Muscle of leg (tissue), 11 donors: ENCODE data around the gene PBX4. TPM values are rescaled to one million over a fixed set of nuclear protein-coding genes. Genes with fewer than 3 reads are reported as not detected.

Source experiments
- DNase-seq: peaks from one replicate; pipeline ENCODE4 v3.0.0; 2013
- H3K27ac ChIP-seq: one replicate; pipeline ENCODE4 v1.5.1; 2013; ENCODE audit warnings: mild to moderate bottlenecking, low read length, control low read depth
- H3K27me3 ChIP-seq: one replicate; pipeline ENCODE4 v1.6.1; 2013; ENCODE audit warnings: low read length; ENCODE audit not compliant: control insufficient read depth, insufficient read depth
- H3K36me3 ChIP-seq: one replicate; pipeline ENCODE4 v1.6.1; 2013; ENCODE audit warnings: low read length; ENCODE audit not compliant: control insufficient read depth, insufficient read depth
- H3K4me1 ChIP-seq: one replicate; pipeline ENCODE4 v1.6.1; 2013; ENCODE audit warnings: low read length; ENCODE audit not compliant: control insufficient read depth, insufficient read depth
- H3K4me3 ChIP-seq: one replicate; pipeline ENCODE4 v1.5.1; 2013; ENCODE audit warnings: low read length, control low read depth
- H3K9me3 ChIP-seq: replicated peaks from 2 replicates; pipeline ENCODE4 v1.6.1; 2013; ENCODE audit warnings: low read depth, low read length; ENCODE audit not compliant: control insufficient read depth
- WGBS: methylation state at CpG from one replicate; pipeline ENCODE4 v1.1.5; 2013; ENCODE audit warnings: missing lambda C conversion rate; ENCODE audit not compliant: insufficient coverage; 5-methylcytosine and 5-hydroxymethylcytosine counted together
- polyA plus RNA-seq, 8 donors: library from polyadenylated mRNA; unstranded; fragments of 120-200 nt; gene quantifications; one replicate each; pipeline versions ENCODE4 v1.2.1 to v1.2.3, GENCODE V29; 2013; ENCODE audit warnings: inconsistent platforms in 1 of 8, low replicate concordance in 1 of 8; ENCODE audit not compliant: insufficient read length in 8 of 8, insufficient read depth in 1 of 8
- total RNA-seq: library from RNA; stranded (reverse); fragments of 120-200 nt; gene quantifications from one replicate; pipeline ENCODE4 v1.2.4, GENCODE V29; 2013

The PBX4 gene
- total and polyA plus RNA-seq, 9 donors, result 1.5 to 3.1 (median 1.9) TPM

- Histone ChIP-seq H3K9me3 (no peaks in the 10 kb centered on the region), H3K27ac (no peak overlapping the region), H3K27me3 (no peaks in the 10 kb centered on the region), H3K4me1 (no peaks in the 10 kb centered on the region), H3K36me3 (no peaks in the 10 kb centered on the region), H3K4me3 (no peak overlapping the region)
- WGBS, result 90% methylated on average over 16 of the region's 16 CpGs
- DNase-seq, result no peak
Measured at GRCh38 chr19:19558636-19559035, 59.9 kb downstream of the PBX4 start.

GRCh38 chr19:19558055-19558454 lies 60.4 kb downstream of the PBX4 start:
- no peaks in the 10 kb centered on the region for H3K36me3 ChIP-seq
- no peak overlapping the region for H3K27ac ChIP-seq
- H3K4me1 ChIP-seq, result no peaks in the 10 kb centered on the region
- no peak for DNase-seq
- WGBS, result 67% methylated on average over 14 of the region's 15 CpGs
- no peak overlapping the region for H3K4me3 ChIP-seq
- H3K27me3 ChIP-seq, result no peaks in the 10 kb centered on the region
- no peaks in the 10 kb centered on the region for H3K9me3 ChIP-seq

GRCh38 chr19:19554074-19555023 lies 64.1 kb downstream of the PBX4 start:
- peaks cover 3% of the 10 kb centered on the region for H3K27me3 ChIP-seq
- WGBS, result 68% methylated on average over 25 of the region's 34 CpGs
- H3K36me3 ChIP-seq, result no peaks in the 10 kb centered on the region
- H3K27ac ChIP-seq, result no peak overlapping the region
- H3K4me3 ChIP-seq, result no peak overlapping the region
- peak; percentile 39 for DNase-seq
- H3K9me3 ChIP-seq, result peaks cover 5% of the 10 kb centered on the region
- peaks cover 16% of the 10 kb centered on the region for H3K4me1 ChIP-seq

DNA sequence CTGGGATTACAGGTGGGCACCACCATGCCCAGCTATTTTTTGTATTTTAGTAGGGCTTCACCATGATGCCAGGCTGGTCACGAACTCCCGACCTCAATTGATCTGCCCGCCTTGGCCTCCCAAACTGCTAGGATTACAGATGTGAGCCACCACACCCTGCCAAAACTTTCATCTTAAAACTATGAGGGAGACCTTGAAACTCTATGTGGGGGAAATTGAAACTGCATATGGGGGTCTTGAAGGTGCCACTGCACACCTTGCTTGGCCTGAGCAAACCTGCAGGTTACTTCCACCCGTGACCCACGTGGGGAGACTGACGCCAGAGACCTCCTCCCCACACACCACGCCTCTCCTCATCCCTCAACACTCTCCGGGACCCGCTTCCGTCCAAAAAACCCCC lies 64.8 kb downstream of the PBX4 start:
- no peak for DNase-seq

DNA sequence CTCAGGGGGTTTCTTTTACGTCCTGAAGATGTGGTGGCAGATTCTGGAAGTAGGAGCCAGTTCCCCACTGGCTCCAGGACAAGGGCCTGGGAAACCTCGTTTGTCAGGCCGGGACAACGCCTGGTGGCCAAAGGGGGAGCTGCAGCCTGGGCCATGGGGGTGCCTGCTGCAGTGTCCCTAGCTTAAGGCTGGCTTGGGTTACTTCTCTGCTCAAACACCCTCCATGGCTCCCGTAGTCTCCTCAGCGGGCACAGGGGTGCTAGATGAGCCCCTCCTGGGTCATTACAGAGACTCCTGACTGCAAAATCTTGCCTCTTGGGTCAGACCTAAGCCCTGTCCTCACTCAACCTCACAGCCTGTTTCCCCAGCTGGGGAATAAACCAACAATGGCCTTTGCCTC lies 65.7 kb downstream of the PBX4 start:
- WGBS, result 32% methylated on average over 6 of the region's 6 CpGs
- Histone ChIP-seq H3K4me3 (no peak overlapping the region), H3K36me3 (no peaks in the 10 kb centered on the region), H3K4me1 (peaks cover 16% of the 10 kb centered on the region), H3K27ac (no peak overlapping the region), H3K27me3 (peaks cover 13% of the 10 kb centered on the region), H3K9me3 (peaks cover 5% of the 10 kb centered on the region)
- peak; percentile 55 for DNase-seq

More for the DNA sequence above, 64.8 kb downstream of the PBX4 start:
- Histone ChIP-seq H3K4me1 (peaks cover 16% of the 10 kb centered on the region), H3K27ac (no peak overlapping the region), H3K27me3 (peaks cover 9% of the 10 kb centered on the region), H3K9me3 (peaks cover 5% of the 10 kb centered on the region), H3K36me3 (no peaks in the 10 kb centered on the region), H3K4me3 (no peak overlapping the region)
- 93% methylated on average over 3 of the region's 10 CpGs for WGBS

DNA sequence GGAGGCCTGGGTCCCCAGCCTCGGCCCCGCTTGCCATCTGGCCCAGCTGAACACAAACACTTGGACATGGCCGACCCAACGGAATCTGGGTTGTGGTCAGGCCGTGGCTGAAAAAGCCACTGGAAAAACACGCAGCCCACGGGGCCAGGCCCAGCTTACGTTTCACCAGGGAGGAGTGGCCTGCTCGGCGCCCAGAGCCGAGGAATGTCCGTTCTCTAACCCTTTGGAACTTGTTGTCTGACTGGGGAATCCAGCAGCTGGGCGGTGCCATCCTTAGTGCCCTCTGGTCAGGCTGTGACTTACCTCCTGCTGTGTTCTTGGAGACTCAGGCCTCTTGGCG lies 66.7 kb downstream of the PBX4 start:
- H3K9me3 ChIP-seq, result peaks cover 5% of the 10 kb centered on the region
- H3K27me3 ChIP-seq, result peaks cover 13% of the 10 kb centered on the region
- WGBS, result 27% methylated on average over 14 of the region's 14 CpGs
- peak overlapping the region; percentile 51 for H3K27ac ChIP-seq
- peak; percentile 73 for DNase-seq
- no peaks in the 10 kb centered on the region for H3K36me3 ChIP-seq
- H3K4me3 ChIP-seq, result no peak overlapping the region
- H3K4me1 ChIP-seq, result peaks cover 16% of the 10 kb centered on the region

GRCh38 chr19:19550972-19551852 lies 67.3 kb downstream of the PBX4 start:
- Histone ChIP-seq H3K4me1 (peaks cover 16% of the 10 kb centered on the region), H3K9me3 (peaks cover 5% of the 10 kb centered on the region), H3K4me3 (no peak overlapping the region), H3K27ac (peak overlapping the region; percentile 67), H3K36me3 (no peaks in the 10 kb centered on the region), H3K27me3 (peaks cover 13% of the 10 kb centered on the region)
- DNase-seq, result peak; percentile 69
- WGBS, result 46% methylated on average over 4 of the region's 10 CpGs

DNA sequence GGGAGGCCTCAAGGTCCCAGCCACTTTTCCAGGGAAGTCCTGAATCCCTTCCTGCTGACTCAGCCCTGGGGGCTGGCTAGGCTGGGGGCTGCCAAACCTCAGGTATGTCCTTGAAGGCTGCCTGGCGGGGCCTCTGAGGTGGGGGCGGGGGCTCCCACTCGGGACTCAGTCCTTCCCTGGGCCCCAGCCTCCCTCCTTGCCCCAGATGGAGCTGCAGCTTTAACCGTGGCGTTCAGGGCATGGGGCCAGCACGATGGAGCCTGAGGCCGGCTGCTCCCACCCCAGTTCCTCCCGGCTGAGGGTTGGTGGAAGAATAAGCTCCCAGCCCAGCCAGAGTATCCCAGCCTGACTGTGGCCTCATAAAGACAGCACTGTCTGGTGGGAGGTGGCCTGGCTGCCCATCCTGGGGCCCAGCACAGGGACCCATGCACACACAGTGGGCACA lies 68.0 kb downstream of the PBX4 start:
- DNase-seq, result peak; percentile 75
- H3K27ac ChIP-seq, result peak overlapping the region; percentile 67
- peaks cover 5% of the 10 kb centered on the region for H3K9me3 ChIP-seq
- H3K27me3 ChIP-seq, result peaks cover 13% of the 10 kb centered on the region
- peaks cover 16% of the 10 kb centered on the region for H3K4me1 ChIP-seq
- H3K4me3 ChIP-seq, result no peak overlapping the region
- H3K36me3 ChIP-seq, result no peaks in the 10 kb centered on the region
- 13% methylated on average over 5 of the region's 8 CpGs for WGBS

DNA sequence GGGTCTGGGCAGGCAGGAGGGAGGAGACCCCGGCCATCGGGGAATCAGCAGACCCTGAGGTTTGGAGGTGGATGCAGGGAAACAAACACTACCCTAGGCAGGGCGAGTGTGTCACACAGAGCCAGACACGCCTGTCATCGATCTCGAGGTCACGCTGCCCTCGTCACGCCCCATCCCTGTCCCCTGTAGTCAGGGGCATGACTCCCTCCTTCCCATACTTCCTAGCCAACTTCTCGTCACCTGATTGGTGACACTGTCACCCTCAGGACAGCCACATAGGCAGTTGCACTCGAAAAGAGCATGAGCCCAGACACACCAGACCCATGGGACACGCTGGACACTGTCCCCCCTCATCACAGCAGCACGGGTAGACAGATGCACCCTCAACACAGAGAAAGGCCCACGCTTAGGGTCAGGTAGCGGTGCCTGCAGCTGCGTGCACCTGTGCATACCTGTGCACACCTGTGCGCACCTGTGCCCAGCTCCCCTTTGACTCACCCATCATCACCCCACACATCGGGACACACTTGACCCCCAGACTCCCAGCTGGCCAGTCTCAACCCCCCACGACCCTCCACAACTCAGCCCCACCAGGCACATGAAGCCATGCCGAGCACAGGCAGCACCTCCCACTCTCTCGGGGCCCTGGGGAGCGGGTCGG lies 68.6 kb downstream of the PBX4 start:
- peak overlapping the region; percentile 67 for H3K27ac ChIP-seq
- WGBS, result 60% methylated on average over 19 of the region's 23 CpGs
- peaks cover 13% of the 10 kb centered on the region for H3K27me3 ChIP-seq
- no peak overlapping the region for H3K4me3 ChIP-seq
- no peaks in the 10 kb centered on the region for H3K36me3 ChIP-seq
- peaks cover 16% of the 10 kb centered on the region for H3K4me1 ChIP-seq
- peaks cover 5% of the 10 kb centered on the region for H3K9me3 ChIP-seq
- DNase-seq, result no peak
